HG02970 (cell line): Measurements from ENCODE around the gene CROT.

Experiments used
- ATAC-seq: cut with Tn5 transposase; IDR thresholded peaks from one replicate; pipeline ENCODE4 v1.9.1; 2021; ENCODE audit warnings: mild to moderate bottlenecking, moderate library complexity, moderate number of reproducible peaks; ENCODE audit not compliant: unreplicated experiment, low FRiP score

The CROT gene

DNA sequence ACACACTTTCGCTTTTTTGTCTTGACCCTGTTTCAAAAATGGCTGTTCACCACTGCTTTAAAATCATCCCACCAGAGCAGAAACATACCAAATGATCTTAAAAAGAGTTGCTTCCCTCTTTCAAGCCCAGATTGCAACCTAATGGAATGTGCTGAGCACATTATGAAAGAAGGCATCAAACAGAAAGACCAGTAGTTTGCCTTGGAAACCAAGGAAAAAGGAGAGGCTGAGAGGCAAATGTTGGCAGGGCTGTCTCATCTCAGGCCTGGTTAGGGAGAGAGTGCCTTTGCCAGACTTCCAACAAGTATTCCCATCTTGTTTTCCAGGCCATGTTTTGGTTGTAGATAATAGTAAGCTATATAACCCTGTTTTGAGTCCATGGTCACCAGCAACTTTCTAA is 65.7 kb downstream of the CROT start:
- no peak for ATAC-seq

DNA sequence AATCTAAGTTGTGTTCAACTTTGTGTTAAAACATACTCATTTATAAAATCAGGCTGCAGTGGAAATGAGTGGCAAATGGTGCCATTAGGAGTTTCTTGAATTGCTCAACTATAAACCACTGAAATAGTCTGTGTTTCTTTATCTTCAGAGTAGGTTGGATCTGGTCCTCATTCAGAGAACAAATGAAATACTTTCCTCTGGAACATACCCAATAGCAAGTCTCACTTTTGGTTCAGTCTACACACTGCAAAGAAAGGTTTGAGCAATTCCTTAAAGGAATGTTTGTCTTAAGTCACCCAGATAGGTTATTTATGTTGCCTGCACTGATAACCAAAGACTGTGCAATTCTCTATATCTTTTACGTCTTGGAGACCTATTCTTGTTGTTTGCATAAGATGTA is 67.6 kb downstream of the CROT start:
- no peak for ATAC-seq

DNA sequence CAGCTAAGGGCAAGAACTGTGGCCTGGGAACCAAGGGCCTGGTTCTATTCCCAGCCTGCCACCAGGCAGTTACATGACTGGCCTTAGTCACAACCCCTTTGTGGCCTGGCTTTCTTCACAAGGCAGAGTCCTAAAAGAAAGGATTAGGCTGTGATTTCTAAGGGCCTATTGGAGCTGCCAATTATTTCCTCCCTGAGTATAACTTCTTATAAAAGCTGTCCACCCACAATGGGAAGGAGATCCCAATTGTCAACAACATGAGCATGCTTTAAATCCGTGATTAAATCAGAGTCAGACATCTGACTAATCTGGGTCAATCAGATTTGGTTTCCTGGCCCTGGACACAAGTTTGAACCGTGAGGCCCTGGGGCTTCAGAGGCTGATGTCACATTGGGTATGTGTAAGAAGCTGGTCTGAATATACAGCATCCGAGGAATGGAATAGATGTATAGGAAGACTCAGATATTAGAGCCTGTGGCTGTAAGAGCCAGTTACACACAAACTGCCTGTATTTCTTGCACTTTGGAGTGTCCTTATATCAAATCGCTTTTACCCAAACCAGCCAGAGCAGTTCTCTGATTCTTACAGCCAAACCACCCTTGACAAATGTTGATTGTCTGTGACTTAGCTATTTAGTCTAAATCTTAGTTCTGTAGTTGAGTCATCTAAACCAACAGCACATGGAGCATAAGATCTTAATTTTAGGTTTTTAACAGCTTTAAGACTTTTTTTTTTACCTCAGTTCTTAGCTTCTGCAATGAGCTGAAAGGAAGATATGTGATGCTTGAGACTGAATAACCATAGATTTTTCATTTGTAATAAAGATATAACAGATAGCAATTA is 68.7 kb downstream of the CROT start:
- ATAC-seq, result no peak

GRCh38 chr7:87414794-87415188 is 69.3 kb downstream of the CROT start:
- ATAC-seq, result no peak

DNA sequence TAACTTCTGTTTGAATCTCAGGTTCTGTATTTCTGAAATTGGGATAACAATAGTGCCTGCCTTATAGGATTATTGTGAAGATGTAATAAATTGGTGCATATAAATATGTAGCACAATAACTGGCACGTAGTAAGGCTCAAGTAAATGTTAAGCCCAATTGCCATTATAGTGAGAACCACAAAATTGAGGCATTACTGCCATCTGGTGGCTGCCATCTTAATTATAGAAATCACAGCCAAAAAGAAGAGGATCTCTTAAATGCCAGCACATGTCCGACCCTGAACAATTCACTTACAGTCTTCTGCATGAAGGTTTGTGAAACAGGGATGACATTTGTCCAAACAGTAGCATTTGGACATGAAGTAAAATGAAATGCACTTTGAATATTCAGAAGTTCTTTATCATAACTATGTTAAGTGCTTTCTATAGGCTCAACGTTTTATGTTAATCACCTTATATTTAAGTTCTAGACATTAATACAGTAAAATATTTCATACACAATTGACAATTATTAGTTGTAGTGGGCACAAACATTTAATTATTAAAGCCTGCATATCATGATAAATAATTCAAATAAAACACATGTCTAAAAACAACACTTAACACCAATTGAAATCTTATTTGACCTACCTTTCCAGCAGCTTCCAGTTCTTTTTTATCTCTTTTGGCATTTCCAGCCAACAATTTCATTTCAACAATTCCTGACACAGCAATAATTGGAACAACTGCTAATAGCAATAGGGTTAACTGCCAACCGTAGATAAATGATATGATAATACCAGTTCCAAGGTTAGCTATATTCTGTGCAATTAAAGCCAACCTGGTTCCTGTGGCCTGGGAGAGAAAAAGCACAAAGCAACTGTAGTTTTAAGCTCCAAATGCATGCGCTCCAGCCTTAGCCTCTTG is 71.5 kb downstream of the CROT start:
- peak; percentile 90 for ATAC-seq

- ATAC-seq, result no peak
Observed at GRCh38 chr7:87420173-87420572, 74.7 kb downstream of the CROT start.

- ATAC-seq, result no peak
Observed at GRCh38 chr7:87424075-87424474, 78.6 kb downstream of the CROT start.

- ATAC-seq, result no peak
Observed at GRCh38 chr7:87426160-87426559, 80.7 kb downstream of the CROT start.

DNA sequence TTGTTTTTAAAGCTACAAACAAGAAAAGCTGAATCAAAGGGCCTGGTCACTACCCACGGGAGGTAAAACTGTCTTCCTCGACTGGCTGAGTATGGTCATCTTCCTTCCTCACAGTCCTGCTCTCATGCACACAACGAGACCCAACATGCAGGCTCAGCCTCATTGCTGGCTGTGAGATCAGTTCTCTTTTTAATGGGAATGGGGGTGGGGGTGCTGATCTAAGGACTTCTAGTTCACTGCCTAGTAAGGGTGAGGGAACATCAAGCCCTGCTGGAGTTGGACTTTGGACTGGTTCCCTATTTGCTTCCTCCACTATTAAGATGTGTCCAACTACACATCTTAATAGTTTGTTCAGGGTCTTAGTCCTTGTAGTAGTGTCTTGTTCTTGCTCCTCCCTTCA is 81.8 kb downstream of the CROT start:
- ATAC-seq, result no peak

DNA sequence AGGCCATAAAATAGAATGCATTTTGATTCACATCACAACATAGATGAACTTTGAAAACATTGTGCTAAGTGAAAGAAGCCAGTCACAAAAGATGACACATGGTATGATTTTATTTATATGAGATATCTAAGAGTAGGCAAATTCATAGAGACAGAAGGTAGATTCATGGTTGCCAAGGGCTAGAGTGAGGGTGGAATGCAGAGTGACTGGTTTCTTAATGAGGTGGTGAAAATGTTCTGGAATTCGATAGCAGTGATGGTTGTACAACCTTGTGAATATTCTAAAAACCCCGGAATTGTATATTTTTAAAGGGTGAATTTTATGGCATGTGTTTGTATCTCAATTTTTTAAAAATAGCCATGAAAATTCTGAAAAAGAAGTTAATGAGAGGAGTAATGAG is 87.1 kb downstream of the CROT start:
- no peak for ATAC-seq

DNA sequence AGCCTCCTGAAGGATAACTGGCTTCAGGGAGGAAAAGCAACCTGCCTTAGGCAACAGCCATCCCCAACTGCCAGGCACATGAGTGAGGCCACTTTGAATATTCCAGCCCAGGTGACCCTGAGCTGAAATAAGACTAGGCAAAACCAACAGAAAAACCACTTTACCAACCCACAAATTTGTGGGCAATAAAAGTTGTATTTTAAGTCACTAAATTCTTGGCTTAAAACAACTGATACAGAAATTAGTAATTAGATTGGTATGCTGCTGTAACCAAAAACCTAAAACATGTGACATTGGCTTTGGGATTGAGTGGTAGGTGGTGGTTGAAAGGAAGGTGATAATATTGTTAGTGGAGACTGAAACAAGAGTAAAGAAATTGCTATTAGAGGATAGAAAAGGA is 90.1 kb downstream of the CROT start:
- ATAC-seq, result no peak

GRCh38 chr7:87445897-87446296 is 100.4 kb downstream of the CROT start:
- peak; percentile 66 for ATAC-seq

DNA sequence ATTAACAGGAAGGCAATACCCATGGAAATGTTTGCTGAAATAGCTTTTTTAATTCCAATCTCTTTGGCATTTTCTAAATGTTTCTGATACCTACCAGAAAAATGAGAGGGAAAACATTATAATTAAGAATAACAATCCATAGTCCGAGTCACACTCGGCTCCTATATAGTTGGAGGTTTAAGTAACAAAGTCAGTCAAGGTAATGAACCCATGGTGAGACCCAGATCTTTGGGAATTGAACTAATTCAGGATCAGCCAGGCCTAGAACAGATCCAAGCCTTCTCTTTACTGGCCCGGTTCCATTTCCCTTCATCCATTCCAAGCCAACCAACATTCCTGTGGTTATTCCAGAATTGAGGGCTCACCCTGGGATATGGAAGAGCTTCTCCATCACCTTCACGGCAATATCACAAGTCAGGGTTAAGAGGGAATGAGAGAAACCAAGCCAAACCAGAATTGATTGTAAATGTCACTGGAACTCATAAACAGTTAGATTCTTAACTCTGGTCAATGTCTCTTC is 101.7 kb downstream of the CROT start:
- ATAC-seq, result no peak

DNA sequence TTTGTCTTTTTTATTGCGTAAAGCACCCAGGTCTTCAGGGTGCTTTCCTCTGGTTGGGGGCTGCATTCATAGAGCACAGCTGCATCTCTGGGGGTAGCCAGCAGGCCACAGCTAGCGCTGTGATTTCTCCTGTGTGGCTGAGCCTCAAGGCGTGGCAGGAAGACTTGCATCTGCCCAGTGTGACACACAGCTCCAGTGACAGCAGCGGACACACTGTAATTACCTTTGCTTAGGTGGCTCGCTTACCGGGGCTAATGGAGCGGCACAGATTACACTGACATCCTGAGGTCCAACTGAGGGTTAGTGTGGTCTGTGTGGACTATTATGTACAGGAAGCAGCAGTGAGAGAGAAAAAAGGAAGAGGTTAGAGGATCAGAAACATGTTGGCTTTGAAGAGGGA is 102.9 kb downstream of the CROT start:
- ATAC-seq, result no peak
